H9 (cell line): ENCODE results near the gene SAXO1. TPM values are rescaled to one million over a fixed set of nuclear protein-coding genes. Genes with fewer than 3 reads are reported as not detected.

Experiments used
- DNase-seq: peaks from one replicate; pipeline ENCODE4 v3.0.0-alpha.2; 2017
- H2AFZ ChIP-seq: one replicate; pipeline ENCODE4 v1.6.1; 2013; ENCODE audit warnings: mild to moderate bottlenecking, low read length, control low read depth, moderate library complexity
- H2AK5ac ChIP-seq: 2 replicates; pipeline ENCODE4 v1.6.1; 2013; ENCODE audit warnings: low read length, control low read depth, mixed read lengths; ENCODE audit not compliant: insufficient read length
- H2BK120ac ChIP-seq: one replicate; pipeline ENCODE4 v1.6.1; 2013; ENCODE audit warnings: low read depth, mild to moderate bottlenecking, low read length, control low read depth, inconsistent platforms; ENCODE audit not compliant: poor library complexity, severe bottlenecking
- H2BK12ac ChIP-seq: 2 replicates; pipeline ENCODE4 v1.6.1; 2013; ENCODE audit warnings: low read length, control low read depth, mixed read lengths, low read depth; ENCODE audit not compliant: insufficient read length
- H2BK15ac ChIP-seq: 2 replicates; pipeline ENCODE4 v1.6.1; 2013; ENCODE audit warnings: low read depth, low read length, control low read depth
- H2BK20ac ChIP-seq: one replicate; pipeline ENCODE4 v1.6.1; 2013; ENCODE audit warnings: low read depth, mild to moderate bottlenecking, low read length, control low read depth, inconsistent platforms; ENCODE audit not compliant: poor library complexity, severe bottlenecking
- H2BK5ac ChIP-seq: 2 replicates; pipeline ENCODE4 v1.6.1; 2013; ENCODE audit warnings: low read length, control low read depth, mixed read lengths; ENCODE audit not compliant: insufficient read length
- H3K14ac ChIP-seq: 2 replicates; pipeline ENCODE4 v1.6.1; 2013; ENCODE audit warnings: low read length, control low read depth; ENCODE audit not compliant: insufficient read depth
- H3K18ac ChIP-seq: 2 replicates; pipeline ENCODE4 v1.6.1; 2013; ENCODE audit warnings: low read depth, mild to moderate bottlenecking, mixed read lengths, low read length, control low read depth; ENCODE audit not compliant: insufficient read length
- H3K23ac ChIP-seq: 2 replicates; pipeline ENCODE4 v1.6.1; 2013; ENCODE audit warnings: low read length, control low read depth, mixed read lengths, low read depth; ENCODE audit not compliant: insufficient read length
- H3K23me2 ChIP-seq: 2 replicates; pipeline ENCODE4 v1.6.1; 2013; ENCODE audit warnings: low read depth, mild to moderate bottlenecking, mixed read lengths, low read length, control low read depth; ENCODE audit not compliant: insufficient read length, poor library complexity, severe bottlenecking
- H3K27ac ChIP-seq: 2 replicates; pipeline ENCODE4 v1.5.1; 2013; ENCODE audit warnings: low read length, control low read depth, mixed read lengths, low read depth; ENCODE audit not compliant: insufficient read length
- H3K27me3 ChIP-seq: 2 replicates; pipeline ENCODE4 v1.6.1; 2013; ENCODE audit warnings: low read length, control low read depth, inconsistent platforms; ENCODE audit not compliant: insufficient read depth
- H3K4ac ChIP-seq: 2 replicates; pipeline ENCODE4 v1.6.1; 2013; ENCODE audit warnings: low read depth, mild to moderate bottlenecking, control low read depth, inconsistent platforms, low read length, moderate library complexity
- H3K4me1 ChIP-seq: 2 replicates; pipeline ENCODE4 v1.6.1; 2013; ENCODE audit warnings: low read length, control low read depth, inconsistent platforms; ENCODE audit not compliant: insufficient read depth
- H3K4me2 ChIP-seq: 2 replicates; pipeline ENCODE4 v1.6.1; 2013; ENCODE audit warnings: low read length, control low read depth, mixed read lengths; ENCODE audit not compliant: insufficient read length, insufficient read depth
- H3K56ac ChIP-seq: 2 replicates; pipeline ENCODE4 v1.6.1; 2013; ENCODE audit warnings: low read depth, mild to moderate bottlenecking, mixed read lengths, low read length, control low read depth; ENCODE audit not compliant: insufficient read length
- H3K79me1 ChIP-seq: 2 replicates; pipeline ENCODE4 v1.6.1; 2013; ENCODE audit warnings: low read depth, mild to moderate bottlenecking, moderate library complexity, low read length, control low read depth, inconsistent platforms; ENCODE audit not compliant: insufficient read depth, poor library complexity, severe bottlenecking
- H3K79me2 ChIP-seq: 2 replicates; pipeline ENCODE4 v1.6.1; 2013; ENCODE audit warnings: low read length, control low read depth, inconsistent platforms; ENCODE audit not compliant: insufficient read depth
- H3K9ac ChIP-seq: 2 replicates; pipeline ENCODE4 v1.6.1; 2013; ENCODE audit warnings: low read length, control low read depth, mixed read lengths; ENCODE audit not compliant: insufficient read length; ENCODE audit errors: extremely low read depth
- H3K9me3 ChIP-seq: one replicate; pipeline ENCODE4 v1.6.1; 2013; ENCODE audit warnings: low read depth, low read length, inconsistent platforms; ENCODE audit not compliant: control insufficient read depth
- H3T11ph ChIP-seq: one replicate; pipeline ENCODE4 v1.6.1; 2013; ENCODE audit warnings: mild to moderate bottlenecking, low read length, control low read depth, inconsistent platforms
- H4K20me1 ChIP-seq: one replicate; pipeline ENCODE4 v1.6.1; 2013; ENCODE audit not compliant: control insufficient read depth, insufficient read length, insufficient read depth
- H4K5ac ChIP-seq: 2 replicates; pipeline ENCODE4 v1.6.1; 2013; ENCODE audit warnings: low read depth, mild to moderate bottlenecking, mixed read lengths, low read length, control low read depth; ENCODE audit not compliant: insufficient read length
- H4K8ac ChIP-seq: replicated peaks from 2 replicates; pipeline ENCODE4 v1.6.1; 2013; ENCODE audit warnings: low read length, control low read depth, mixed read lengths, low read depth; ENCODE audit not compliant: insufficient read length
- H4K91ac ChIP-seq: 2 replicates; pipeline ENCODE4 v1.6.1; 2013; ENCODE audit warnings: low read depth, mild to moderate bottlenecking, moderate library complexity, mixed read lengths, low read length, control low read depth; ENCODE audit not compliant: insufficient read length
- H3K27ac Mint-ChIP-seq, 3 experiments: 2 replicates in 2 of 3; 3 replicates in 1 of 3; pipeline ENCODE4 v1.8.0; 2020 to 2021; ENCODE audit warnings: mixed read lengths in 3 of 3, mild to moderate bottlenecking in 1 of 3, moderate library complexity in 1 of 3
- H3K27me3 Mint-ChIP-seq: 2 replicates; pipeline ENCODE4 v1.8.0; 2021; ENCODE audit warnings: low read depth, mild to moderate bottlenecking, moderate library complexity, mixed read lengths
- H3K36me3 Mint-ChIP-seq, 3 experiments: 2 replicates in 2 of 3; 3 replicates in 1 of 3; pipeline ENCODE4 v1.8.0; 2020 to 2021; ENCODE audit warnings: low read depth in 3 of 3, mixed read lengths in 3 of 3; ENCODE audit not compliant: insufficient read depth in 1 of 3
- H3K4me1 Mint-ChIP-seq, 2 experiments: 2 replicates each; pipeline ENCODE4 v1.8.0; 2020; ENCODE audit warnings: mixed read lengths in 2 of 2
- H3K4me3 Mint-ChIP-seq, 2 experiments: 2 replicates in 1 of 2; 3 replicates in 1 of 2; pipeline ENCODE4 v1.8.0; 2020 to 2021; ENCODE audit warnings: mild to moderate bottlenecking in 2 of 2, mixed read lengths in 2 of 2, moderate library complexity in 1 of 2
- H3K9me3 Mint-ChIP-seq, 2 experiments: 2 replicates in 1 of 2; 3 replicates in 1 of 2; pipeline ENCODE4 v1.8.0; 2020; ENCODE audit warnings: mild to moderate bottlenecking in 2 of 2, mixed read lengths in 2 of 2, moderate library complexity in 1 of 2
- WGBS: extraction: QIAGEN DNeasy Blood & Tissue Kit; methylation state at CpG from one replicate; pipeline ENCODE4 v1.1.7; 2013; ENCODE audit warnings: missing lambda C conversion rate, low lambda C conversion rate, mixed read lengths; ENCODE audit not compliant: insufficient read length; ENCODE audit errors: extremely low coverage; 5-methylcytosine and 5-hydroxymethylcytosine counted together
- total RNA-seq: library from RNA; stranded (reverse); gene quantifications from 2 replicates; pipeline ENCODE4 v1.2.1, GENCODE V29; 2021
- TF ChIP-seq, protein P1 (sequence below): fragments of 200-600 bp; sonication (generic); conservative IDR thresholded peaks from 3 replicates; pipeline ENCODE4 v1.8.0; 2021; ENCODE audit warnings: antibody characterized with exemption, mild to moderate bottlenecking

The SAXO1 gene
- total RNA-seq, 1 experiment from 2014 or later = 0.09 TPM

DNA sequence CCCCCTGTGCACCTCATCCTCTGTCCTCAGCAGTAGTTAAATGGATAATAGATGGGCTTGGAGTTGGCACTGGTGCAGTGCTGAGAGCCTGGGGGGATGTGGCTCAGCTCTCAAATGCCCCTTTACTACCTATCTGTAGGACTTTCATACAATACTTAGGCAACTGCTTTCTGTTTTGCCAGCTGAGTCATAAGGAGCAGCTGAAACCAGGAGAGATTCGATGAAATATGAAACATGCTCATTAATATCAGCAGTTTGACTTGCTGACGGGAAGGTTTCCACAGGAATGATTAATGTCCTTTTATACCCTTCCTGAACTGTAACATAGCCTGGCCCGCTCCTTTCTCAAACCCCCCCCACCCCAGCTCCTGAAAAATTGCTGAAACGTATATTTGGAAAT lies 142.6 kb downstream of the SAXO1 start:
- Histone ChIP-seq H3K56ac (no peak overlapping the region), H2BK120ac (no peak overlapping the region), H2AFZ (no peak overlapping the region), H2BK15ac (no peak overlapping the region), H3K4me2 (no peak overlapping the region), H3K18ac (no peak overlapping the region), H2BK20ac (no peak overlapping the region), H3T11ph (no peak overlapping the region), H3K79me2 (no peaks in the 10 kb centered on the region), H2BK5ac (no peak overlapping the region), H4K91ac (no peak overlapping the region), H2BK12ac (no peak overlapping the region), H3K23ac (no peak overlapping the region), H2AK5ac (no peak overlapping the region), H3K27me3 (no peaks in the 10 kb centered on the region), H3K23me2 (no peaks in the 10 kb centered on the region), H3K27ac (no peak overlapping the region), H4K5ac (no peak overlapping the region), H4K20me1 (no peaks in the 10 kb centered on the region), H3K14ac (no peak overlapping the region), H3K9me3 (peaks cover 5% of the 10 kb centered on the region), H3K4ac (no peak overlapping the region), H3K79me1 (no peaks in the 10 kb centered on the region), H4K8ac (no peak overlapping the region), H3K4me1 (0 out of 2 replicates have a peak, but pooled peaks cover 4% of the 10 kb centered on the region), H3K9ac (no peak overlapping the region)
- Mint-ChIP-seq H3K36me3 (peaks cover 0 to 8% (median under 1%) of the 10 kb centered on the region in 3 experiments; a peak in 4 of 7 replicates), H3K4me3 (no peak overlapping the region), H3K27me3 (no peaks in the 10 kb centered on the region), H3K27ac (peak overlapping the region in 1 of 3 experiments; percentile 76; a peak in 1 of 7 replicates), H3K4me1 (peaks cover 12 to 13% of the 10 kb centered on the region in 2 experiments), H3K9me3 (peaks cover 7 to 9% of the 10 kb centered on the region in 2 experiments)
- TF ChIP-seq, protein P1, sequence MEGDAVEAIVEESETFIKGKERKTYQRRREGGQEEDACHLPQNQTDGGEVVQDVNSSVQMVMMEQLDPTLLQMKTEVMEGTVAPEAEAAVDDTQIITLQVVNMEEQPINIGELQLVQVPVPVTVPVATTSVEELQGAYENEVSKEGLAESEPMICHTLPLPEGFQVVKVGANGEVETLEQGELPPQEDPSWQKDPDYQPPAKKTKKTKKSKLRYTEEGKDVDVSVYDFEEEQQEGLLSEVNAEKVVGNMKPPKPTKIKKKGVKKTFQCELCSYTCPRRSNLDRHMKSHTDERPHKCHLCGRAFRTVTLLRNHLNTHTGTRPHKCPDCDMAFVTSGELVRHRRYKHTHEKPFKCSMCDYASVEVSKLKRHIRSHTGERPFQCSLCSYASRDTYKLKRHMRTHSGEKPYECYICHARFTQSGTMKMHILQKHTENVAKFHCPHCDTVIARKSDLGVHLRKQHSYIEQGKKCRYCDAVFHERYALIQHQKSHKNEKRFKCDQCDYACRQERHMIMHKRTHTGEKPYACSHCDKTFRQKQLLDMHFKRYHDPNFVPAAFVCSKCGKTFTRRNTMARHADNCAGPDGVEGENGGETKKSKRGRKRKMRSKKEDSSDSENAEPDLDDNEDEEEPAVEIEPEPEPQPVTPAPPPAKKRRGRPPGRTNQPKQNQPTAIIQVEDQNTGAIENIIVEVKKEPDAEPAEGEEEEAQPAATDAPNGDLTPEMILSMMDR = no peak
- WGBS = no CpG with 5 or more reads among the region's 4 CpGs
- no peak for DNase-seq
